Lung (tissue), 16 donors: Measurements from ENCODE around the gene KRTAP9-3. TPM values are rescaled to one million over a fixed set of nuclear protein-coding genes. Genes with fewer than 3 reads are reported as not detected.
"Not testable (repeated sequence)": the region's sequence is repeated elsewhere in the genome, so short reads cannot be mapped to it uniquely, and the experiment has no call there.

Experiments used
- ATAC-seq: fragments of 200-7000 bp; cut with Tn5 transposase; one replicate; pipeline ENCODE4 v1.9.1; 2020; ENCODE audit warnings: moderate number of reproducible peaks; ENCODE audit not compliant: insufficient read depth, low FRiP score
- DNase-seq, 3 donors: peaks; one replicate each; pipeline ENCODE4 v3.0.0-alpha.2; 2013 to 2017
- H3K27ac ChIP-seq, 2 donors: one replicate each; pipeline ENCODE4 v1.5.1; 2013; ENCODE audit warnings: mild to moderate bottlenecking in 2 of 2, moderate library complexity in 2 of 2, control low read depth in 1 of 2, inconsistent platforms in 1 of 2, low read depth in 1 of 2, low read length in 1 of 2
- H3K27me3 ChIP-seq, 3 donors: one replicate each; pipeline ENCODE4 v1.5.1; 2013; ENCODE audit warnings: low read length in 2 of 3; ENCODE audit not compliant: control insufficient read depth in 3 of 3, insufficient read depth in 3 of 3
- H3K36me3 ChIP-seq, 4 donors: one replicate each; pipeline ENCODE4 v1.5.1; 2013; ENCODE audit warnings: low read length in 4 of 4, mild to moderate bottlenecking in 1 of 4, moderate library complexity in 1 of 4; ENCODE audit not compliant: control insufficient read depth in 4 of 4, insufficient read depth in 4 of 4
- H3K4me1 ChIP-seq, 5 donors: one replicate each; pipeline ENCODE4 v1.5.1; 2013; ENCODE audit warnings: low read length in 5 of 5, mild to moderate bottlenecking in 2 of 5, moderate library complexity in 1 of 5; ENCODE audit not compliant: control insufficient read depth in 5 of 5, insufficient read depth in 5 of 5
- H3K4me3 ChIP-seq: one replicate; pipeline ENCODE4 v1.5.1; 2013; ENCODE audit warnings: mild to moderate bottlenecking, control low read depth, moderate library complexity
- H3K9ac ChIP-seq, 2 donors: one replicate each; pipeline ENCODE4 v1.5.1; 2013; ENCODE audit warnings: low read length in 2 of 2, control low read depth in 1 of 2; ENCODE audit not compliant: insufficient read depth in 1 of 2
- H3K9me3 ChIP-seq, 4 donors: one replicate each; pipeline ENCODE4 v1.5.1; 2013; ENCODE audit warnings: low read length in 3 of 4, mild to moderate bottlenecking in 1 of 4, moderate library complexity in 1 of 4; ENCODE audit not compliant: control insufficient read depth in 4 of 4, insufficient read depth in 3 of 4
- WGBS, 2 donors: extraction: QIAGEN DNeasy Blood & Tissue Kit; methylation state at CpG; one replicate each; pipeline ENCODE4 v1.1.7; 2013; 5-methylcytosine and 5-hydroxymethylcytosine counted together
- long read RNA-seq, 5 donors: transcript quantifications; one replicate each; lab custom pipeline, GENCODE V29; 2026
- polyA plus RNA-seq, 2 donors: library from polyadenylated mRNA; stranded (reverse); fragments of 200-250 nt; gene quantifications; one replicate each; pipeline ENCODE4 v1.2.1, GENCODE V29; 2013
- total RNA-seq, 2 donors: library from RNA; depleted of rRNA in 1 of 2; stranded (reverse); fragments of >200 nt in 1 of 2; gene quantifications; one replicate each; pipeline ENCODE4 v1.2.1, GENCODE V29; 2014 to 2021
- TF ChIP-seq, protein P1 (sequence below): IDR thresholded peaks from 2 replicates; pipeline ENCODE4 v1.5.1; 2012; ENCODE audit warnings: mild to moderate bottlenecking; ENCODE audit errors: control extremely low read depth, extremely low read depth
- donor health status: control.
- donor health status: control.
- donor health status: Bipolar disorder and iron deficiency.
- donor health status: healthy.
- donor health status: DM: yes; HTN: yes; CAD: no.

The KRTAP9-3 gene, protein sequence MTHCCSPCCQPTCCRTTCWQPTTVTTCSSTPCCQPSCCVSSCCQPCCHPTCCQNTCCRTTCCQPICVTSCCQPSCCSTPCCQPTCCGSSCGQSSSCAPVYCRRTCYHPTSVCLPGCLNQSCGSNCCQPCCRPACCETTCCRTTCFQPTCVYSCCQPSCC
- not detected for total RNA-seq
- polyA plus RNA-seq = not detected
- long read RNA-seq, donor 1 = 0 reads
- long read RNA-seq, donor 2 = 0 reads
- long read RNA-seq, donor 3 = 0 reads
- long read RNA-seq, donor 4 = 0 reads
- long read RNA-seq, donor 5 = 0 reads

DNA sequence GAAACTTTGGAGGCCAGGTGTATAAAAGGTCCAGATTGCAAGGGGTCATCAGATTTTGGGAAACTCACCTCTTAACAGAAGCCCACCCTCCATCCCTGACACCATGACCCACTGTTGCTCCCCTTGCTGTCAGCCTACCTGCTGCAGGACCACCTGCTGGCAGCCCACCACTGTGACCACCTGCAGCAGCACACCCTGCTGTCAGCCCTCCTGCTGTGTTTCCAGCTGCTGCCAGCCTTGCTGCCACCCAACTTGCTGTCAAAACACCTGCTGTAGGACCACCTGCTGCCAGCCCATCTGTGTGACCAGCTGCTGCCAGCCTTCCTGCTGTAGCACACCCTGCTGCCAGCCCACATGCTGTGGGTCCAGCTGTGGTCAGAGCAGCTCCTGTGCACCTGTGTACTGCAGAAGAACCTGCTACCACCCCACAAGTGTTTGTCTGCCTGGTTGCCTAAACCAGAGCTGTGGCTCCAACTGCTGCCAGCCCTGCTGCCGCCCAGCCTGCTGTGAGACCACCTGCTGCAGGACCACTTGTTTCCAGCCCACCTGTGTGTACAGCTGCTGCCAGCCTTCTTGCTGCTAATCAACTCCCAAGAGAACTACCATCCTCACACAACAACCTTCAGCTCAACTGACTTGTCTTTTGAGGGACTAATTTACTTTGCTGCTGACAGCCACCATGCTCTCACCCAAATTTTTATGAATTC, at the start of gene KRTAP9-3:
Gene KRTAP9-3, plus strand, starts transcription at position 51 of the 707 bp plus-strand sequence. Its CDS starts 53 bp downstream, at position 104.
- not testable (repeated sequence) for H3K9ac ChIP-seq, H3K27me3 ChIP-seq, H3K9me3 ChIP-seq, H3K4me3 ChIP-seq, H3K36me3 ChIP-seq, H3K27ac ChIP-seq, ATAC-seq, DNase-seq, H3K4me1 ChIP-seq
- WGBS, 2 donors = 80 to 83% methylated on average over 1 of the region's 1 CpG

- peaks cover 0 to 5% (median 0%) of the 10 kb centered on the region in 4 donors for H3K9me3 ChIP-seq
- no peak for DNase-seq
- no peak within 1 kb of the TSS for H3K4me3 ChIP-seq
- H3K9ac ChIP-seq = no peak within 1 kb of the TSS
- 75% methylated on average over 9 of the region's 9 CpGs for WGBS, 2 donors
- no peaks in the 10 kb centered on the region for H3K36me3 ChIP-seq
- no peaks in the 10 kb centered on the region for H3K27me3 ChIP-seq
- no peak within 1 kb of the TSS for H3K27ac ChIP-seq
- no peak for ATAC-seq
- TF ChIP-seq, protein P1, sequence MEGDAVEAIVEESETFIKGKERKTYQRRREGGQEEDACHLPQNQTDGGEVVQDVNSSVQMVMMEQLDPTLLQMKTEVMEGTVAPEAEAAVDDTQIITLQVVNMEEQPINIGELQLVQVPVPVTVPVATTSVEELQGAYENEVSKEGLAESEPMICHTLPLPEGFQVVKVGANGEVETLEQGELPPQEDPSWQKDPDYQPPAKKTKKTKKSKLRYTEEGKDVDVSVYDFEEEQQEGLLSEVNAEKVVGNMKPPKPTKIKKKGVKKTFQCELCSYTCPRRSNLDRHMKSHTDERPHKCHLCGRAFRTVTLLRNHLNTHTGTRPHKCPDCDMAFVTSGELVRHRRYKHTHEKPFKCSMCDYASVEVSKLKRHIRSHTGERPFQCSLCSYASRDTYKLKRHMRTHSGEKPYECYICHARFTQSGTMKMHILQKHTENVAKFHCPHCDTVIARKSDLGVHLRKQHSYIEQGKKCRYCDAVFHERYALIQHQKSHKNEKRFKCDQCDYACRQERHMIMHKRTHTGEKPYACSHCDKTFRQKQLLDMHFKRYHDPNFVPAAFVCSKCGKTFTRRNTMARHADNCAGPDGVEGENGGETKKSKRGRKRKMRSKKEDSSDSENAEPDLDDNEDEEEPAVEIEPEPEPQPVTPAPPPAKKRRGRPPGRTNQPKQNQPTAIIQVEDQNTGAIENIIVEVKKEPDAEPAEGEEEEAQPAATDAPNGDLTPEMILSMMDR = no peak
- H3K4me1 ChIP-seq = no peaks in the 10 kb centered on the region
Measured at GRCh38 chr17:41184480-41184961, 47.7 kb upstream of the KRTAP9-3 start, which contains the start of gene KRTAP4-1. TSS of gene KRTAP4-1 (minus strand) at chr17:41184911. CDS start at chr17:41184854, 57 bp downstream.

GRCh38 chr17:41185001-41185400, 47.2 kb upstream of the KRTAP9-3 start:
- Histone ChIP-seq H3K27ac (no peak overlapping the region), H3K36me3 (no peaks in the 10 kb centered on the region), H3K4me1 (no peaks in the 10 kb centered on the region), H3K4me3 (no peak overlapping the region), H3K27me3 (no peaks in the 10 kb centered on the region), H3K9me3 (peaks cover 0 to 7% (median 0%) of the 10 kb centered on the region in 4 donors), H3K9ac (no peak overlapping the region)
- TF ChIP-seq, protein P1 = no peak
- DNase-seq (no peak), ATAC-seq (no peak)
- WGBS, 2 donors = 55 to 76% methylated on average over 1 of the region's 1 CpG

- Histone ChIP-seq H3K4me1 (no peaks in the 10 kb centered on the region), H3K27me3 (no peaks in the 10 kb centered on the region), H3K36me3 (no peaks in the 10 kb centered on the region), H3K27ac (no peak overlapping the region), H3K9me3 (peaks cover 0 to 11% (median 0%) of the 10 kb centered on the region in 4 donors), H3K9ac (no peak overlapping the region), H3K4me3 (no peak overlapping the region)
- no peak for DNase-seq
- TF ChIP-seq, protein P1 = no peak
- WGBS, 2 donors = 85 to 98% methylated on average over 2 of the region's 2 CpGs
- ATAC-seq = no peak
Measured at GRCh38 chr17:41186872-41187271, 45.4 kb upstream of the KRTAP9-3 start.

GRCh38 chr17:41189837-41190318, 42.4 kb upstream of the KRTAP9-3 start, which contains the start of gene KRTAP9-1:
TSS of gene KRTAP9-1 (plus strand) at chr17:41189887. CDS start at chr17:41189887, 0 bp downstream.
- H3K9me3 ChIP-seq, H3K4me1 ChIP-seq: not testable (repeated sequence)

More at GRCh38 chr17:41189837-41190318, 42.4 kb upstream of the KRTAP9-3 start, which contains the start of gene KRTAP9-1:
- H3K36me3 ChIP-seq, H3K4me3 ChIP-seq, H3K9ac ChIP-seq, ATAC-seq, DNase-seq, H3K27me3 ChIP-seq, H3K27ac ChIP-seq: not testable (repeated sequence)
- 80 to 93% methylated on average over 1 of the region's 1 CpG for WGBS, 2 donors
